GM18861 (cell line): Measurements from ENCODE around the gene ARHGAP15.

Source experiments
- ATAC-seq: cut with Tn5 transposase; IDR thresholded peaks from one replicate; pipeline ENCODE4 v1.9.1; 2021; ENCODE audit not compliant: unreplicated experiment

Gene ARHGAP15

DNA sequence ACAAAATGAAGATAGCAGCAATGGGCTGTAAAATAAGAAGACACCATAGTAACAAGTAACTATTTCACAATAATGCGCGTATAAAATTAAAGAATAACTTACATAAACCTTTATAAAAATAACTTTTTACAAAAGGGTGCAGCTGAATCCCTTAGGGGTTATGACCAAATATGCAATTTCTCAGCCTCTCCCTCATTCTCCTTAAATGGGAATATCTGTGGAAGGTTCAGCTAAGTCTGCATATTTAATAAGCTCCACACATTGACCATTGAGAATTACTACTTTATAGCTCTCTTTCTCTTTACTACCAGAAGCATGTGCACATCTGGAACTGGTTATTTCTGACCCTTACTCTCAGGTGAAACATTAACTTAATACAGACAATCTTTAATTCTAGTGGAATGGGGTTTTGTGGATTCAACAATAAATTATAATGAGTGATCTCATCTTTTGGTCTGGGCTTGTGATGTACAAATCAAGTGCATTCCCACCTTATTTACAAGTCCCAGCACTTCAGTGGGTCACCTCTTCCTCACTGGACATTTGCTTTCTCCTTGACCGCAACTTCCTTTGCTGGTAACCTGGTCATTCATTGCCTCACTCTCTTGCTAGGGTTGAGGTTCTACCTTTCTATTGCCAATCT lies 15.7 kb downstream of the ARHGAP15 start:
- no peak for ATAC-seq

DNA sequence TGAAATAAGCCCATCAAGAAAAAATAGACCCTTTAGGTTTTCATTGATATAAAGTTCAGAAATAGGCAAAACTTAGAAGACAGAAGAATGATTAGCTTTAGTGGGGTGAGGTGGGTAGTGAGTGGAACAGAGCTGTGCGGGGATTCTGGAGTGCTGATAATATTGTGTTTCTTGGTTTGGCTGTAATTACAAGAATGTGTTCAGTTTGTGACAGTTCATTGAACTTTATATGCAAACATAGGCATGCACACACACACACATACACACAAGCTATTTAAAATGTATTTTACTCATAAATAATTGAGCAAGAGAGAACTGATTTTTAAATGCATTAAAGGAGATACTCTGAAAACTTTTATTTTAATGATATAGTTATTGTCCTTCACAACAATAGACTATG lies 17.1 kb downstream of the ARHGAP15 start:
- ATAC-seq, result no peak

DNA sequence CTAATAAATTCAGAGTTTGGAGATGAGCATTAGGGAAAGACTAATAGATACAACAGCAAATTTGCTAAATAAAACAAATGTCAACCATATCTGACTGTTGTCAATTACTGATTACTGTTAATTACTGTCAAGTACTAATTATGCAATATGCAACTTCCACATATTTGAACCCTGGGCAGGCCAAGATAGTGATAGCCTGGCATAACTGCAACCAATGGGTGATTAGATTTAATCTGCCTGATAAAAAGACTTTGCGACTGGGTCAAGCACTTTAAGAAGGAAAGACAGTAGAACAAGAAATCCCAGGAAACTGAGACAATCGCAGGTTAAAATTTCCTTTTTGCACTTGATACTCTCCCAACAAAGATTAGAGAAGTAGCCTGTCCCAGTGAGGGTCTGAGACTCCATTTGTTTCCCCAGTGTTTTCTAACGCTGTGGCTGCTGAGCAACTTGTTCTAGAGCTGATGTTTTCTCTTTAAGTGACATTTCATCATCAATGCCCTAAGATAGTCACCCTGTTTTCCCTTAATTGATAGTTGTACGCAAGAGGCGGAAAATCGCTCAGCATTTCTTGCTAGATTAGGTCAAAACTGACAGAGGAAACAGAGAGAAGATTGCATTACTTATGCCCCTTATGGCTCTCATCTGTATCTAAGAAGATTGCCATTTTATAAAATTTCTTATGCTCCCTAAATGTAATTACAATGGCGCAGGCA lies 17.8 kb downstream of the ARHGAP15 start:
- no peak for ATAC-seq

DNA sequence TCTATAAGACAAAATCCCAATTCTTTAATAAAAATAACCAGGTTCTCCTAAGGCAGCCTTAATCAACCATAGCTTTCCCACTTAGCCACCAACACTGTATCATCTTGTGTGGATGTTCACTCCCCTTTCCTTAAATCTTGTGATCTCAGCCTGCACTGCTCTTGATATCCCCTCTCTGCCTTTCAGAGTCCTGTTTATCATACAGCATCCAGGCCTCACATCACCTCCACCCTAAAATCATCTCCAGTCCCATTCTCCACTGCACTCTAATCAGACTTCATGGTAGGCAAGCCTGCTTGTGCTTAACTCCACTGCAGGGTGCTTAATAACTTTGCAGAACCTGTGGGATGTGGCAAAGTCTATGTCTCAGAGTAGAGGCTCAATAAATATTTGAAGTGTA lies 18.8 kb downstream of the ARHGAP15 start:
- ATAC-seq, result no peak

DNA sequence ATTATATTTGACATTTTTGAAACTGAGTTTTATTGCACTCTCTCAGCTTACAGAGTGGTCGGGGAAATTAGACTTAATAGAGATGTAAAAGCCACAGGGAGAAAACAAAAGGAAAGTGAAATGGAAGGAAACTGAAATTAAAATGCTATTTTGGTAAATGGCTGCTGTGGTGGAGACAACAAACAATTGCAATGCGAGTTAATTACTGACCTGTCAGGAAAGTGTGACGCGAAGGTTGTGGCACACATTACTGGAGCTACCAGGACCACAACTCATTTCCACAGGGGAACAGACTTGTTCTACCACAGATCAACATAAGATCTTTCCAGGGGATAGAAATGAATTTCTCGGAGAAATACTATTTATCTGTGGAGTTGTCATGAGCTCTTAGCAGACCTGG lies 19.5 kb downstream of the ARHGAP15 start:
- ATAC-seq, result peak; percentile 61

DNA sequence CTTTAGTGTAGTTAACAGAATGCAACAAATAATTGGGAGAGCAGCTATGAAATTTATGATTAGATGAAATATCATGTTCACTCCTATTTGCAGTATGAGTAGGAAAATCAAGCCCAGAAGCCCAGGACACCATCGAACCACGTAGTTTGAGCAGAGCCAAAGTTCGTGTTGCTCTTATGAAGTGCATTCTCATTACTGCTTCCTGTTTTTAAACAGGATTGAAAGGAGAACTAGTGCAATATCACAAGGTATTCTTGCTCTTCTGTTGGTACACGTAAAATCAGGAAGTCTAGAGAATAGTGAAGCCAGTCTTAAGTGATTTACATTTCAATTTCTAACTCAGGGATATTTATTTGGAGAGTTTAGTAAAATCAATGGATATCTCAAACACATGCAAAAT lies 21.1 kb downstream of the ARHGAP15 start:
- ATAC-seq, result peak; percentile 49

DNA sequence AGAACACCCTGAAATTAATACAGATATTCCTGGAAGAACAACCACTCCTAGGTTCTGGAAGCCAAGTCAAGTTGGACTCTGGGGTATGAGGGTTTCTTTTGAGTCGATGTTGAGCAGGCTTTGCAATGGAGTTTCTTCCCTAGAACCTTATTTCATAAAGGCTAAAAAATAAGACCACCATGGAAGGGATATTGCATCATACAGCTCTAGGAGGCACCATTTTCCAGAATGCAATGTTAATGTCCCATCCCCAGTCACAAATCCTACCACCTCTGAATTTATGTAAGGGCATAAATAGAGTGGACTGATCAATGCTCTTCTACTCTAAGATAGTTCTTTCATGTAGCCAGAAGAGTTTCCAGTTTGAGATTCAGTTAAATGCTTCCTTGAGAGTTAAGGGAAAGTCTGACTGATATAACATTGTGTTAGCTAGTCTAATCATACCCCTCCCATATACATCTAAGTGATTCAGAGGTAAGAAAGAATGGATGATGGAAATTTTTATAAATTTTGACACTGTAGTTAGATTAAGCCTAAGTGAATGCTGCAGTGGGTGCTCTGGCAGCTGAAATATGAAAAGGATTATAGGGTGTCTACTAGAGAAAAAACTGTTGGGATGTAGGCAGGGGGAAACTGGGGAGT lies 22.0 kb downstream of the ARHGAP15 start:
- no peak for ATAC-seq

DNA sequence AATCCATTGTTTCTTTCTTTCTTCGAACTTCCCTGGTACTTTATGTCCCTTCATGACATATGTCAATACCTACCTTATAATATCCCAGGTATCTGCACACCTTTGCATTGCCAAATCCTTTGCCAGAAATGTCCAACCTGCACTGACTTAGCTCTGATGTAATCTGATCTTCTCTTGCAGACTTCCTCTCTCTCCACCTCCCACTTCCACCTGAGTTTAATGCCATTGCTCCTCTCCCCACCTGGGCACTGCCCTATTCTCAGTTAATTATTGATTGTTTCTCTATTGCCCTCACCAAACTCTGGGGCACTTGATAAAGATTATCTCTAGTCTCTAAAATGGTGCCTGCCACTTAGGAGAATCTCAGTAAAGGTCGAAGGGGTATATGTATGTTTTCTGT lies 23.0 kb downstream of the ARHGAP15 start:
- ATAC-seq, result no peak

DNA sequence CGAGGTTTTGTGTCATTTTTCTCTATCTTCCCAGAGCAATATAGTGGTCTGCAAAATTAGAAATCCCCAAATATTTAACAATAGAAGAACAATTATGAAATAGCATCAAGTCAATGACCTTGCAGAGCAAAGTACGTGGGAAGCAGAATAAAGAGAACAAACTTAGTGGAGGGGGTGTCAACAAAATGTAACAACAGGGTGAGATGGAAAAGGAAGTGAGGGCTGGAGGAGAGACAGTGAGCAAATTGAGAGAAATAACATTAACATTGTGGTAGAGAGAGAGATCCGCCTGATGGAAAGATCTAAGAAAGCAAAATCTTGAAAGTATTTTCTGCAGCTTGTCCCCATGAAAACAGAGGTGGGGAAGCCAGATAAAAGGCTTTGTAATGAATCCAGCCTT lies 23.4 kb downstream of the ARHGAP15 start:
- ATAC-seq, result no peak

DNA sequence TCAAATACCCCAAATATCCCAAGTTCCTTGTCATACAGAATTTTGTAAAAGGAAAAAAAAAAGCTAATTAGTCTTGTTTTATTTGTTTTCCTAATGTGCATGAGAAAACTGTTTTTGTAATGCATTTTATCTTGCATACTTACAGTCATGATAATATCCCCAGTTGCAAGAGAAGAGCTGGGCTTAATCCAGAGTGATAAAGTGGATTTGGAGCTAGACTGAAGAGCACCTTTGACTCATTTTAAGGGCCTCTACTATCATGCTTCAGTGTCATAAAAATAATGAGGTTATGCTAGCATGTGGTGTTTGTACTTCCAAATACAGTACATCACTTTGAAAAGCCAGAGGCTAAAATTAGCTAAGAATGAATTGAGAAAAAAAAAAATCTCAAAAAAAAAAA lies 26.4 kb downstream of the ARHGAP15 start:
- no peak for ATAC-seq

DNA sequence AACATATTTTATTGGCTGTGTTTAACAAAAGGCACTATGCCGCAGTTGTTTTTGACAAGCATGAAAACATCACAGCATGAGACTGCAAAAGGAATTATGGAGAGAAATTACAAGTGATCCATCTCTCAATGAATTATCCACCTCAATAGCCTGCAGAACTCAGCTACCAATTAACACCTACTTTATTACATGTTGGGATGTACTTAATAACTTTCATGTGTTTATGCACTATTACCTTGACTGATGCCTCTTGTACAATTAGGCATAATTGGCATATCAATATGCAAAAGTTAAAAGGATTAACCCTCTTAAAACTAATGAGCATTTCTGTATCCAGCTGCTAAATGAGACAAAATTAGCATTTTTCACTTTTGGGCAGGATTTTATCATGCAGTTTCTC lies 27.8 kb downstream of the ARHGAP15 start:
- ATAC-seq, result no peak

DNA sequence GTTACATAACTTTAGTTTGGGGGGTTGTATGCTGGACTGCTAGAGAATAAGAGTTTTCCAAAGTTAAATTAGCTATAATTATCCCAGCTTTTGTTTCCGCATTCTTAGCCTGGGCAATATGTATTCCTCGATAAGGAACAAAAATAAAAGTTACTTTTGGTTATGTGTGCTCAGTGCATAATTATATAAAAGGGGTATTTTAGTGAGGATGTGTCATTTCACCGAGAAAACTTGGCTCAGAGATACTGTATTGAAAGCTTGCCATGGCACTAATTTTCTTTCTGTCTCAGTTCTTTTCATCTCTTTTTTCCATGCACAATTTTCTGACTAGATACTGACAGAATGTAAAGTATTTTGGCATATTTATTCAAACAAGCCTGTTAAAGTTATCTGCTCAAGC lies 28.2 kb downstream of the ARHGAP15 start:
- no peak for ATAC-seq

DNA sequence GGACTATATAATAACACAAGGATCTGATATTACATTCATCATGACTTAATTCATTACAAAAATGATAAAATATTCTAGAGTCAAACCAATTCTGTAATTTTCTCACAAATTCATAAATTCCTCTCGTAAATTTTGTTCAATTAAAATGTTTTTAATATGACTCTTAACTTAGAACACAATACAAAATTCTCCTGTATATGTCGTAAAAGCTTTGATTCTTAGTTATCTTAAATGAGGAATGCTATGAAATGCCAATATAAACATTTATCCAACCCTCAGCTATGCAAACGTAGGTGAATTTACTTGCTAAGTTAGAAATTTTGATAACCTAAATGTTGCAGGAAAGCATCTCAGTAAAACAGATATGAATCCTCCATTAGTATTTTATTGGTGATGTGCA lies 28.9 kb downstream of the ARHGAP15 start:
- ATAC-seq, result no peak

DNA sequence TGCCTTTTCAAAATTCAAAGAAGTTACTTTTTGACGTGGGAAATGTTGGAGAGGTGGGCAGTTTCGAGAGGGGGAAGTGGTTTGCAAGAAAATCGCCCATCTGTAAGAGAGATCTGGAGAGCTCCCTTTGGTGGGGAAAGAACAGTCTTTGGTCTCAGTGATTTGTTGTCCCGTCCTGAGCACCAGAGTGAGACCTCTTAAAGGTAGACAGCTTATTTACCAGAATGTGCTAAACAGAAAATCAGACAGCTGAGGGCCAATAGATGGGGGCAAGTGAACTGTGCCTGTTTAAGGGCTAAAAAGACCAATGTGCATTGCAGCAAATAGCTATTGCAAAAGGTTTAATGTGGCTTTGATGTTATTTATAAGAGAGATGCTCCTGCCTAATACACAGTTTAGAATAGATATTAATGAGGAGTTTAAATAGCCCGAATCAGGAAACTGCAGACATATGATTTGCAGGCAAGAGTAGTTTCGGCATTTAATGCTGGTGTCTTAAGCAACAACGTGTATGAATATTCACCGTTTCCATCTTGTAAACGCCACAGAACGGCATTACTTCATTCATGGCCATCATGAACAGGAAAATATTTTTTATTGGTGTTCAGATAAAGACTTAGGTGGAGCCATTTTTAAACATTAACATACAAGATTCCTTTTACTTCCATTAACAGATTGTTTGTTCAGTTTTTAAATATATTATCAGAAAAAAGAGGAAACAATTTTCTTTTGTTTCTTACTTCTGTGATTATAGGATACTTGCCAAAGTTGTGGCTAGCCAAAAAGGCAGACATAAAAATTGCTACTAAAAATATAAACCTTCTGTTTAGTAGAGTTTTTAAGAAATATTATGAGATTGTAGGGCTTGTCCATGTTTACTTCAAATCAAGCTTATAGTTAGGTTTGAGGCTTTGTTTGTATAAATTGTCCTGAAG lies 29.6 kb downstream of the ARHGAP15 start:
- ATAC-seq, result no peak

DNA sequence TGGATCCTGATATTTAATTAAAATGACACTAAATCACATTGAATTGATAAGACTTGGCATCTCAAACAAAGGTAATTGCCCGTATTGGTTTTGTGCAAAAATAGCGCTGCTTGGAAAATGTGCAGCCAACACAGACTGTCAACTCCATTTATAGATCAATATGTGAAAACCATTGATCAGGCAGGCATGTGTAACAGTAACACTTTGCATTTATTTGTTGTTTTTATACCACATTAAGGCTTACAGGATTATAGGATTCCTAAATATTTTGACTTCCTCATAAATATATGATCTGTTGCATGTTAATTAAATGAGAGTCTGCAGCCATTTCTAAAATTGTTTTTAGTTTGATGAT lies 30.2 kb downstream of the ARHGAP15 start:
- ATAC-seq, result no peak

DNA sequence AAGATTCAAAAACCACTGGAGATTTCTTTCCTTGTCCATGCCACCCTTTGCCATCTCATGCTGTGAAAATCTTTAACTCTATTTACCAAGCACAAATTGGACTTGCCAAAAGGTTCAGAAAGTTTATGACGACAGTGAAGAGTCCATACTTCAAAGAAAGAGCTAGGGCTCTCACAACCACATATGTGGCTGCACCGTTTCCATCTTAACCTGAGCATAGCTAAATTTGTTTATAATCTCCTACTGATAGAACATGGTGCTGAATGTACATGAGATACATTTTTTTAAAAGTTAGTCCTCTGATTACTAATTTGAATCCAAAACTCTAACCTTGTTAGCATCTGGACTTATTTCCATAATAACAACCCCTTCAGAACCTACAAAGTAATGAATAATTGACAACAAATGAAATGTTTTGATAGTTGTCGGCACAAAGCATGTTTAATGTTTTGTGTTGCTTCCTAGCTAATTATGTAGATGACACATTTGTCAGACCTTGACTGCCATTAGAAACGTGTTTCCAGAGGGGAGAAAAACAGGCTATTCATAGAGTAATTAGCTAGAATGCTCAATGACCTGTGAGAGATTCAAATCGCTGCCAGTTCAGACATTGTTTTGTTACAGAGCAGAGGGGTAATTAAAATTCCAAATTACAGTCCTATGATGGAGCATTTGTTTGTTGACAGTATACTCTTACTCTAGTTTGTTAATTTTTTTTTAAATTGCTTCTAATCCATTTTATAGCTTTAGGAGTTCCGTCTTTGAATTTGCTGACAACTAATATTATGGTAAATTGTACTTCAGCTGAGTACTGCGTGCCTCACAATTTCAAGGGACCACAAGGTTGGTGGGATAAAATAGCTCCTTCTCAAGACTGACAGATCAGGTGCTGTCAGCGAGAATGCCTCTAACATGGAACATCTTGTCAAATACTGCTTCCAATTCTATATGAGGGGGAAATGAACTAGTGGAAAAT lies 31.8 kb downstream of the ARHGAP15 start:
- no peak for ATAC-seq

DNA sequence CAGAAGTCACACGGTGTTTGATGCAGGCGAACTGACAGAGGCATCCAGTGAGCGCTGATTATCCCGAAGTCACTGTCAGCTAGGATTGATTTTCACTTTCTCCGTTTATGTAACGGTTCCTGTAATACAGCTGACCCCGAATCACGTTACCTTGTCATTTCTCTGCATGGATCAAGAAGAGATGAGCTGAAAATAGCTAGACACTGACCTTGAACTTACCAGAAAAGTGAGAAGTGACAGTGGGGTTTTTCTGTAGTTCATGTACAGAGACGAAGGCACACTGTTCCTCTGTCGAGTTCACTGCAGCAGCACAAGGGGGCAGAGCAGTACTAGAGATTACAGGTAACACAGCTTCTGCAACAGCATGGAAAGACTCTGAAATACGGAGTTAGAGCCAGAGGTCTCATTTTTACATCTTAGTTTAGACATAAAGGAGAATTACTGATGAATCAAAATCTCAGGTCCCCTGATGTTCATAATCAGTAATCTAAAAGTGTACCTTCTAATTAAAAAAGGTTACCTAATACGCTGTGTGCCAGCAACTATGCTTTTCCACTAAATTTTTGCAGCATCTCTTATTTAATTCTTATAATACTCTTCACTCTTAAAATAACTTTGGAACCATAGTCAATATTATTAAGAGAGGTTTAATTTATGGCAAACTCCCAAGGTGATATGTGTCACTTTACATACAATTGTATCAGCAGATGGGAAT lies 33.1 kb downstream of the ARHGAP15 start:
- peak; percentile 89 for ATAC-seq

DNA sequence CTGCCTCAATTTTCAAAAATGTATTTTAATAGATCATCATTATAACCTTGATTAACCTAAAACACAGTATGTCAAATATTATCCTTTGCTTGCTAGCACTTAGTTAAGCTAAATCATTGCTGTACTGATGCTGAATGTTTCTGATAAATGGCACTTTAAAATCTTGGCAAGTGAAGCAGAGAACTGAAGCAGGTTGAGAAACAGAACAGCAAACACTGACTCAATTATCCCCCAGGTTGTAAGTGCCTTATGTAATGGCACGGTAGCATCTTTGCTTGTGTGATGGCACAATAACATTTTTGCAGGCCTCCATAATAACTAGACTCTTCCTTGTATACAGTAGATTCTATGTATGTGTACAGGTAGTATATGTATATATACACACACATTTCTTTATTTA lies 33.8 kb downstream of the ARHGAP15 start:
- ATAC-seq, result no peak

DNA sequence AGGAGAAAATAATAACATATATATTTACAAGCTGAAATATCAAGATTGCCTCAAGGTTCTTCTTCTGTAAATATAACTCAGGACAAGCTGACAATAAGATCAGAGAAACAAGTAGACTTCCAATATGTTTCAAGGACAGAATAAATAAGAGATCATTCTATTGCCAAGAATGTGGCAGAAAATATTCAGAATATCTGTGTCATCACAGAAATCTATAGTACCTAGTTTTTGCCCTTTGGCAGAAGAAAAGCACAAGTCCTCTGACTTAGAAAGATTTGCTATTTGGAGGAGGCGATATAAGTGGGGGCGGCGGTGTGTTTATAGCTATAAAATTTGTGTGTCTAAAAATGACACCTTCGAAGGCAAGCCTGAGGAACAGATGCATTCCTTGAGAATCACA lies 34.3 kb downstream of the ARHGAP15 start:
- ATAC-seq, result no peak

DNA sequence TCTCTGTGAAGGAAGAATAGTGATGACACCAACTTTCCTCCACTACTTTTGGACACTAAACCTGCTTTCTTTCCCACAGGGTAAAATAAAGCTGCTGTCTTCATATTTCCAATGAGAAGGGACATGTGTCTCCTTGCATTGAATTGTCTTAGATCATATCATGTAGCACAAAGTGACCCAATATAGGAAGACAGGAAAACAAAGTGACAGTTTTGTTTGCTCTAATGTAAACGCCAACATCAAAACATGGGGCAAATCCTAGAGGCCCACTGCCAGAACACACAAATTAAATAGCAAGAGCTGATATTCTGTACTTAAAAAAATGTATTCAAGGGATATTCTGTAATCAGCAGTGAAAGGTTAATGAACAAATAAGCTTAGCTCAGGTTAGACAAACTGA lies 36.1 kb downstream of the ARHGAP15 start:
- ATAC-seq, result no peak
